ENCODE measurements around the gene TMSB4X. TPM values are rescaled to one million over a fixed set of nuclear protein-coding genes. Genes with fewer than 3 reads are reported as not detected.

The TMSB4X gene
- polyA plus RNA-seq, 1 donor (not counting 4 experiments of a cell fraction or from before 2014, with no cell fraction given) = 2,500 TPM

GRCh38 chrX:13023979-13024378, 49.1 kb downstream of the TMSB4X start:
- DNase-seq (ENCODE audit: low read depth, low spot score) (no peak), FAIRE-seq (no peak)
- Histone ChIP-seq H3K4me3 (ENCODE audit: control insufficient read depth in 2 of 3, extremely low read depth in 1 of 3, insufficient read depth in 2 of 3, low read depth in 1 of 3, low read length in 3 of 3) (no peak overlapping the region), H2AFZ (ENCODE audit: control insufficient read depth, low read length) (no peak overlapping the region), H3K27ac (ENCODE audit: control insufficient read depth, insufficient read depth, low read length) (no peak overlapping the region), H3K4me1 (ENCODE audit: control insufficient read depth, extremely low read depth, insufficient read depth, low read length) (peaks cover 2% of the 10 kb centered on the region), H3K9me1 (ENCODE audit: control insufficient read depth, extremely low read depth, insufficient read depth, low read length) (no peaks in the 10 kb centered on the region), H3K36me3 (ENCODE audit: control insufficient read depth in 2 of 2, extremely low read depth in 1 of 2, insufficient read depth in 2 of 2, low read length in 2 of 2) (no peaks in the 10 kb centered on the region), H3K27me3 (ENCODE audit: control insufficient read depth, extremely low read depth, insufficient read depth, low read length) (no peaks in the 10 kb centered on the region), H3K79me2 (ENCODE audit: control insufficient read depth, insufficient read depth, low read length) (no peaks in the 10 kb centered on the region), H3K9me3 (ENCODE audit: control insufficient read depth, low read depth, low read length) (no peaks in the 10 kb centered on the region), H3K9ac (ENCODE audit: control insufficient read depth, extremely low read depth, insufficient read depth, low read length) (no peak overlapping the region), H3K4me2 (ENCODE audit: control insufficient read depth, extremely low read depth, insufficient read depth, low read depth, low read length) (no peak overlapping the region), H4K20me1 (ENCODE audit: control insufficient read depth, extremely low read depth, insufficient read depth, low read length) (no peaks in the 10 kb centered on the region)
- TF ChIP-seq EZH2 (IDR thresholded peaks at IDR 0.05; ENCODE audit: low read length) = no peak
- TF ChIP-seq CTCF (optimal IDR thresholded peaks at IDR 0.05 in 1 of 3, IDR thresholded peaks at IDR 0.05 in 1 of 3, conservative IDR thresholded peaks at IDR 0.05 in 1 of 3; ENCODE audit: extremely low read depth in 1 of 3, insufficient read depth in 2 of 3, low read length in 3 of 3) = no peak
- dilution Hi-C loops (cut with MboI; ENCODE audit: extremely low pct_ligation_motif_present, low sequenced_read_pairs) = no loop called here

DNA sequence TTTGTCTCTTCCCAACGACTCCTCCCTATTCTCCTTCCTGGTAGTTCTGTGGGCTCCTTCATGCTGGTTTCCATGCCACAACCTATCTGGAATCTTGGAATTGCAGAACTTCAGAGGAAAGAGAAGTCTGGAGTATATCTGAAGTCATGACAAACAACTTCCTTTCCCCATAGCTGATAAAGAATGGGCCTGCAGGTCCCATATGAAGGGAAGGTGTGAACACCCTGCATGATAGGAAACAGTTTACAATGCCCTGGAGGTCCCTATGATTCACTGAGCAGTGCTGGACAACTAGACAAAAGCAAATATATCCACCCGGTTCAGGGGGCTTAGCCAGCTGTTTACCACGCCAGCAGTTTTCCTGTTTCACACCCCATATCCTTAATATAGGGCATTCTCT, 50.1 kb downstream of the TMSB4X start:
- no peak overlapping the region for H3K9ac ChIP-seq (ENCODE audit: control insufficient read depth, extremely low read depth, insufficient read depth, low read length)
- H3K4me2 ChIP-seq (ENCODE audit: control insufficient read depth, extremely low read depth, insufficient read depth, low read depth, low read length) = no peak overlapping the region
- H3K36me3 ChIP-seq (ENCODE audit: control insufficient read depth in 2 of 2, extremely low read depth in 1 of 2, insufficient read depth in 2 of 2, low read length in 2 of 2) = no peaks in the 10 kb centered on the region
- dilution Hi-C loops (cut with MboI; ENCODE audit: extremely low pct_ligation_motif_present, low sequenced_read_pairs) = no loop called here
- H3K9me1 ChIP-seq (ENCODE audit: control insufficient read depth, extremely low read depth, insufficient read depth, low read length) = no peaks in the 10 kb centered on the region
- DNase-seq (ENCODE audit: low read depth, low spot score) (no peak), FAIRE-seq (no peak)
- H4K20me1 ChIP-seq (ENCODE audit: control insufficient read depth, extremely low read depth, insufficient read depth, low read length) = no peaks in the 10 kb centered on the region
- H3K4me1 ChIP-seq (ENCODE audit: control insufficient read depth, extremely low read depth, insufficient read depth, low read length) = peaks cover 12% of the 10 kb centered on the region
- H3K9me3 ChIP-seq (ENCODE audit: control insufficient read depth, low read depth, low read length) = no peaks in the 10 kb centered on the region
- no peak overlapping the region for H2AFZ ChIP-seq (ENCODE audit: control insufficient read depth, low read length)
- TF ChIP-seq CTCF (optimal IDR thresholded peaks at IDR 0.05 in 1 of 3, IDR thresholded peaks at IDR 0.05 in 1 of 3, conservative IDR thresholded peaks at IDR 0.05 in 1 of 3; ENCODE audit: extremely low read depth in 1 of 3, insufficient read depth in 2 of 3, low read length in 3 of 3) (no peak), EZH2 (IDR thresholded peaks at IDR 0.05; ENCODE audit: low read length) (no peak)
- no peak overlapping the region for H3K27ac ChIP-seq (ENCODE audit: control insufficient read depth, insufficient read depth, low read length)
- H3K4me3 ChIP-seq (ENCODE audit: control insufficient read depth in 2 of 3, extremely low read depth in 1 of 3, insufficient read depth in 2 of 3, low read depth in 1 of 3, low read length in 3 of 3) = no peak overlapping the region
- no peaks in the 10 kb centered on the region for H3K27me3 ChIP-seq (ENCODE audit: control insufficient read depth, extremely low read depth, insufficient read depth, low read length)
- H3K79me2 ChIP-seq (ENCODE audit: control insufficient read depth, insufficient read depth, low read length) = no peaks in the 10 kb centered on the region

Other genes starting within 250 kb of the TMSB4X start
- gene PRPS2, start 183.7 kb upstream of the TMSB4X start, polyA plus RNA-seq = 16.9 to 28.4 TPM (median 27.2 TPM) in 3 replicates
- 0.01 TPM in 1 of 3 replicates, not detected in the others for gene TLR7, start 108.0 kb upstream of the TMSB4X start, polyA plus RNA-seq
- gene TLR8, start 68.5 kb upstream of the TMSB4X start, polyA plus RNA-seq = not detected in 3 replicates
- not detected in 3 replicates for gene FAM9C, start 69.5 kb downstream of the TMSB4X start, polyA plus RNA-seq